Islet precursor cell (in vitro differentiated cells): Measurements from ENCODE around the gene KCNH1.

Experiments used
- DNase-seq: peaks from one replicate; pipeline ENCODE4 v3.0.0-alpha.2; 2018

The KCNH1 gene

GRCh38 chr1:210992837-210993236, 141.1 kb downstream of the KCNH1 start:
- no peak for DNase-seq

DNA sequence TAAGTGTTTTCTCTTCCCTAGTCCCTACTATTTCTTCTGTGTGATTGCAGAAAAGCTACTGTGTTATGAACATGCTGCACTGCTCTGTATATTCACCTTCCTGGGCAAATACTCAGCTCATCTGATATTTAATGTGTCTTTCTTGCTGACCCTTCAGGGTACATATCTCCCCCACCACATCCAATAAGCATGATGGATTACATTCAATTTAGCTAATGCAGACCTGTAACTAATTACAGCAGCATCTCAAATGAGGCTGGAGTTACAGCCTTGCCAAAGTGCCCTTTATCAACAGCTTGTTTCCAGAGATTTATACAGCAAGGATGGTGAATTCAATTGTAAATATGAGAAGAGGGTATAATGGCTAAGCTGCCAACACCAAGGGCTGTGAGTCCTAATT, 144.0 kb downstream of the KCNH1 start:
- no peak for DNase-seq

- no peak for DNase-seq
These were observed 152.5 kb downstream of the KCNH1 start for GRCh38 chr1:210981490-210981889.

DNA sequence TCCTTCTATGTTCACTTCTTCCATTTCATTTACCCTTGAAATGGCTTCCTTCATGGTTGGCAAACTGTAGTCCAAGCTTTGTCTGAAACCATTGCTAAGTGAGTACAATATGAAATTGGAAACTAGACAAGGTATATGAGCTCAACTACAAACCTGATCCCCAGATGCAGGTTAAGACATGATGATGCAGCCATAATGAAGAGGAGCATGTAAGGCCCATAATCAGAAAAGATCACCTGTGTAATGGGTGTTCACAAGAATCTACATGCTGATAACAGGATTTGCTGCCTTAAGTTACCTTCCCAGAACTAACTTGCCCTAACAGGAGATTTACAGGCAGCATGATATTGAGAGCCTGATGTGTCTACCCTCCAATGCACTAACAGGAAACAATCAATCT, 153.9 kb downstream of the KCNH1 start:
- DNase-seq, result no peak

- DNase-seq, result no peak
These were observed 155.0 kb downstream of the KCNH1 start for GRCh38 chr1:210978974-210979354.

DNA sequence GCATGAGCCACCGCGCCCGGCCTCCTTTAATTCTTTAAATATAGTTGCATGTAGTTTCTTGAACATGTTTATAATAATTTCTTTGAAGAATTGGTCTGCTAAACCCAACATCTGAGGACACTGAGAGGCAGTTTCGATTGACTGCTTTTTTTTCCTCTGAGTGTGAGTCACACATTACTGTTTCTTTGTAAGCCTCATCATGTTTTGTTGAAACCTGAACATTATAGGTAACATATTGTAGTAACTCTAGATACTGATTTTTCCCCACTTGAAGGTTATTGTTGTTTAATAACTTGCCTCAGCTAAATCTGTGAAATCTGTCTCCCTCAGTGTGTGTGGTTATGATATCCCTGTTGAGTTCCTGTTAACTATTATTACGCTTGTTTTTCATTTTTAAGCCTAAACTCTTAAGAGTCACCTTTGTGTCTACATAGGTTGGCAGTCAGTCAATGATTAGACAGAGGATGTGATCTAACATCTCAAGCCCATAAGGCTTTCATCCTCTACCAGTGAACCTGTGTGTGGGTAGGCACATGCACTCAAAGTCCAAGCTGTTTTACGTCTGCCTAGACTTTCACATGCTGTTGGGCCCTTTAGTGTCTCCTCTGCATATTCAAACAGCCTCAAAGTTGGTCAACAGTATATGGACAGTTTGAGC, 155.5 kb downstream of the KCNH1 start:
- DNase-seq, result no peak

- no peak for DNase-seq
These were observed 182.7 kb downstream of the KCNH1 start for GRCh38 chr1:210951279-210951678.

DNA sequence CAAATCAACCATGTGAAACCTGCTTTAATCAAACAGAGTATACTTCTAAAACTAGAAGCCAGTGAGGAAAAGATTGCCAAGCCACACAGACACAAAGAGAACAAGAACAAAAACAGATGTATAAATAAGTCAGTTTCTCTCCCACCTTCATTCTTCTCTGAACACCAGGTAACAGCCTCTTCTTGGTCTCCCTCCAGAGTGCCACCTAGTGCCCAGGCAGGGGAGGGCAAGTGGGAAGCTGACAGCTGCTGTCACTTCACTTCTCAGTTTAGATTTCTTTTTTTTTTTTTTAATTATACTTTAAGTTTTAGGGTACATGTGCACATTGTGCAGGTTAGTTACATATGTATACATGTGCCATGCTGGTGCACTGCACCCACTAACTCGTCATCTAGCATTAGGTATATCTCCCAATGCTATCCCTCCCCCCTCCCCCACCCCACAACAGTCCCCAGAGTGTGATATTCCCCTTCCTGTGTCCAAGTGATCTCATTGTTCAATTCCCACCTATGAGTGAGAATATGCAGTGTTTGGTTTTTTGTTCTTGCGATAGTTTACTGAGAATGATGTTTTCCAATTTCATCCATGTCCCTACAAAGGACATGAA, 183.9 kb downstream of the KCNH1 start:
- DNase-seq, result peak; percentile 72

DNA sequence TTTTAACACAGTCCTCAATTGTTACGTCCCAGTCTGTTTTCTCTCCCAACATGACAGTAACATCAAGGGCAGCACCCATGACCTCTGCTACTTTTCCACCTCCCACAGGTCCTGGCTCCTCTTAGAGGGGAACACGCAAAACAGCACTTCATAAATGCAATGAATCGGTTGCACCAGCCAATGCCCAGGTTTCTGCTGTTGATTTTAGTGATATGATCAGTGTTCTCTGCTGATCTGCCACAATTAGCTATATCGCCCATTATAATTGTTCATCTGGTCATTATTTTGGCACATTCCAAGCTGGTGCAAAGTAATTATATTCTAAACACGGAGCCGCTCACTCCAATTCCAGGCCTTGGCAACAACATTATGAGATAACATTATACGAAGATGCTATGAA, 184.5 kb downstream of the KCNH1 start:
- no peak for DNase-seq

GRCh38 chr1:210949039-210949438, 184.9 kb downstream of the KCNH1 start:
- DNase-seq, result no peak

DNA sequence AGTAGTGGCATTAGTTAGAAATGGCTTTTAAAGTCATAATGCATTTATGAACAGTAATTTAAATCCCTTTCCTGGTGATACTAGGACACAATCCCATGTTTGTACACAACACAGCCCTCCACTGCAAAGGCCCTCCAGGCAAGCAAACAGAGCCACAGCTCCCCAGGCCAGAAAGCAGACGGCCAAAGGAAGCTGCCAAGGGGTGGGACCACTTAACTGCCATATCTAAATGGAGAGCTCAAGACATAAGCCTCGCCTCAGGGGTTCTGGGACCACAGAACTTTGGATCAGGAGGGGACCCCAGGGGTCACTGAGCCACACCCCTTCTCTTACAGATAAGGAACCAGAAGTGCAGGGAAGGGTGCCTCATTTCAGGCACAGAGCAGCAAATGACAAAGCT, 189.7 kb downstream of the KCNH1 start:
- no peak for DNase-seq

DNA sequence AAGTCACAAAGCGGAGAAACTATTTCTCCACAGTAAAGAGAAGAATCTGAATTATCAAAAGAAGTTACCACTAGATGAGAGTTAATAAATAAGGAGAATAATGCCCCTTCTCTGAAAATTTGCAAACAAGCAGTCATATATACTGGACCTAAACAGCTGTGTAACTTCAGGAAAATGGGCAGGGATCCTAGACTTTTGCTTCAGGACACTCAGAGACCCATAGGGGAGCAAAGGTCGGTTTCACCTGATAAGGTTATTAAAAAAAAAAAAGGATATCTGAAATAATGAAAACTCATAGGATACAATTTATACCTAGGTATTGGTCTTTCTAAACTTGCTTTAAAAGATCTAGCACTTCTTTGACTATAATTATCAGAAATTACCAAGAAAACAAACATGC, 191.4 kb downstream of the KCNH1 start:
- DNase-seq, result no peak

- DNase-seq, result no peak
These were observed 193.8 kb downstream of the KCNH1 start for GRCh38 chr1:210940081-210940617.

DNA sequence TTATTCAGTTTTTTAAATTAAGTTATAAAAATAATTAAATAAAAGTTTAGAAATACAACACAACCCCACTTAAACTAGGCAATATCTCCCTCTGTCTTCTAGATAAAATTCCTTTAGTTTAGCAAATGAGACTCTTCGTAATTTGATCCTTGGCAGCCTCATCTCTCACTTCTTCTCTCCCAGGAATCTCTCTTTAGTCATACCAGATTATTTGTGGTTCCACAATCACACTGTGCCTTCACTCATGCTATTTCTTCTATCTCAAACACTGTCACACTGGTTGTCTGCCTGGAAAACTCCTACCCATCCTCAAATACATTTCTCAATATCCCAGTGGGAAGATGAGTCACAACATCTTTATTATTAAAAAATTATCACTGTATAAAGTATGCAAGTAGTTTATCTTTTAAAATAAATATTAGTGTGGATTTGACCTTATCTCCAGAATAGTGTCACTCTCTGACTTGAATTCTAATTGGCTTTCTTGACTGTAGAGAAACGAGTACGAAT, 195.5 kb downstream of the KCNH1 start:
- no peak for DNase-seq

DNA sequence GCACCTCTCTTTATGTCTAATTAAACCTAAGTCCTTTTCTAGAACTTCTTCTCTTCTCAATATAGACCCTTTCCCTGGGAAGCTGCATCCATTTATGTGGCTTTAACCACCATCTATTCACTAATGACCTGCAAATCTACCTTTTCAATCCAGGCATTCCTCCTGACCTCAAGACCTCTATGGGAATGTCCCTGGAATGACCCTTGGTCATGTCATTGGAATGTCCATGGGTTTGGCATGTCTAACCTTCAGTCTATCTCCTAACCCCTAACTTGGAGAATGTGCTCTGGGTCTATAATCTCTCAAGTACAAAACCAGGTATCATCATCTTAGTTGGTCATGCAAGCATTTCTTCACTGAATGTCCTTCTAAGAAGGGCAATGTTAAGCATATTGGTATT, 196.1 kb downstream of the KCNH1 start:
- DNase-seq, result peak; percentile 81

- no peak for DNase-seq
These were observed 198.0 kb downstream of the KCNH1 start for GRCh38 chr1:210935905-210936304.

DNA sequence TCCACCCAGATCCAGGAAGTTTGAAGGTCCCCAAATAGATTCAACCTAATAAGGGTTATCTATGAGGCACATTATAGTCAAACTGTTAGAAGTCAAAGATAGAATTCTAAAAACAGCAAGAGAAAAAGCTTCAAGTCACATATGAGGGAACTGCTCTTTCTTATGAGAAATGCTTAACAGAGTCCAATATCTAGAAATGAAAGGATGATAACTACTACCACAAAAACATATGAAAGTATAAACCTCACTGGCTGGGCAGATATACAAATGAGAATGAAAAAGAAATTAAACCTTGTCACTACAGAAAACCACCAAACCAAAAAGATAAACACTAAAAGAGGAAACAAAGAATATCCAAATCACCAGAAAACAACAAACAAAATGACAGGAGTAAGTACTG, 201.8 kb downstream of the KCNH1 start:
- DNase-seq, result no peak

- no peak for DNase-seq
These were observed 211.3 kb downstream of the KCNH1 start for GRCh38 chr1:210922666-210923065.

GRCh38 chr1:210920716-210921694, 212.9 kb downstream of the KCNH1 start:
- no peak for DNase-seq

GRCh38 chr1:210920258-210920657, 213.7 kb downstream of the KCNH1 start:
- no peak for DNase-seq

DNA sequence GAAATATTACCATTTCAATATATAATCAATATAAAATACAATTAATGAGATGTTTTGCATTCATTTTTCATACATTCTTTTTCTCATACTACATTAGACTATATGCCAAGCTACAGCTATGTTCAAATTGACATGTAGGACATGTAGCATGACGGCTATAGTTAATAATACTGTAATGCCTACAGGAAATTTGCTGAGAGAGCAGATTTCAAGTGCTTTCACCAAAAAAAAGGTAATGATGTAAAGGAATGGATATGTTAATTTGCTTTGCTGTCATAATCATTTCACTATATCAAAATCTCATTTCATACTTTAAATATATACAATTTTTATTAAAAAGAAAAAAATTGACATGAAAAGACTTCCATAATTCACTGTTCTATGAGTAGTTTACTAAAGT, 215.1 kb downstream of the KCNH1 start:
- DNase-seq, result no peak

DNA sequence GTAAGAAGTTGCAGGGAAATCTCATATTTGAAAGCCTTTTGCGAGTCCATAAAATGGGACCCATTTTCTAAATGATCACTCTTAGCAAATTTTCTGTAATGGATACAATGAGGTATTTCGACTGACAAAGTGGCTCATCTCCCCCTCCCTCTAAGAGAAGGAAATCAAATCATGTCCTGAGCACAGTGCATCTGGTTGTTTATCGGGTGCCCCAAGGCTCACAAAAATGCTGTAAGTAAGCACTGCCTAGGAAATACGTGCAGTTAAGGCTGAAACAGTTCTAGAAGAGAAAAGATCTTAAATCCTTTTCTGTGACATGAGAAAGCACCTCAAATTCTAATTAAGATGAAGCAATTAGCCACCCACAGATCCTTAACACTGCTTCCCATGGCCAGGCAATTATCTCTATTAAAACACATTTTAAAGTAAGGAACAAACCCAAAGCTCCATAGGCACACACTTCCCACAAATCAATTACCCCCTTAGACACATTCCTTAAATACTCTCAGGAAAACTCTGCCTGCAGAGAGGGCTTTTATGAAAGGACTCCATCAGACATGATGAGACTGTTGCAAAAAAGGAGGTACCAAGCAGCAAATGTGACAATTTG, 216.3 kb downstream of the KCNH1 start:
- no peak for DNase-seq

DNA sequence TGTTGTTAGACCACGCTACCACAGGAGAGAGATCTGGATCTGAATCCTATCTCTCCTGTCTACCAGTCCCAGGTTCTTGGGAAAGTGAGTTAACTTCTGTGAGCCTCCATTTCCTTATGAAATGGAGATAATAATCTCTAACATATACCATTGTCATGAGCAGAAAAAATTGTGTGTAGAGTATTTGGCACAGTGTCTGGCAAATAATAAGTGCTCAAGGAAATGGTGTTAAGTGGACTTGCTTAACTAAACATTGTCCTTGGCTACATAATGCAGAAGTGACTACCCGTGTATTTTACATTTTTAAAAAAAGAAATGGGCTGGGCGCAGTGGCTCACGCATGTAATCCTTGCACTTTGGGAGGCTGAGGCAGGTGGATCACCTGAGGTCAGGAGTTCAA, 217.4 kb downstream of the KCNH1 start:
- DNase-seq, result no peak
